Kidney (tissue), 14 donors: ENCODE data around the gene GXYLT2. TPM values are rescaled to one million over a fixed set of nuclear protein-coding genes. Genes with fewer than 3 reads are reported as not detected.

ENCODE experiments used
- DNase-seq, 5 donors: peaks; one replicate each; pipeline ENCODE4 v3.0.0-alpha.2; 2013 to 2020
- FAIRE-seq: peaks from 2 replicates; lab custom pipeline; 2012; peaks lifted over from hg19 to GRCh38; lab: Jason Lieb, UNC
- H3K27ac ChIP-seq, 2 donors: one replicate each; pipeline ENCODE4 v1.7.0; 2013; ENCODE audit warnings: low read depth in 2 of 2, low read length in 2 of 2, inconsistent platforms in 1 of 2
- H3K27me3 ChIP-seq: one replicate; pipeline ENCODE4 v1.7.1; 2013; ENCODE audit warnings: low read length, inconsistent platforms; ENCODE audit not compliant: control insufficient read depth, insufficient read depth
- H3K36me3 ChIP-seq, 3 donors: one replicate each; pipeline versions ENCODE4 v1.7.0 to v1.7.1; 2013; ENCODE audit warnings: low read length in 3 of 3, control low read depth in 1 of 3, inconsistent platforms in 1 of 3; ENCODE audit not compliant: insufficient read depth in 3 of 3, control insufficient read depth in 2 of 3
- H3K4me1 ChIP-seq, 3 donors: one replicate each; pipeline versions ENCODE4 v1.7.0 to v1.7.1; 2013; ENCODE audit warnings: low read length in 3 of 3, inconsistent platforms in 1 of 3, low read depth in 1 of 3; ENCODE audit not compliant: control insufficient read depth in 2 of 3, insufficient read depth in 2 of 3
- H3K4me3 ChIP-seq, 3 donors: one replicate each; pipeline versions ENCODE4 v1.7.0 to v1.8.1; 2013; ENCODE audit warnings: low read length in 3 of 3, control low read depth in 1 of 3, inconsistent platforms in 1 of 3
- H3K9ac ChIP-seq, 3 donors: one replicate each; pipeline versions ENCODE4 v1.7.0 to v1.7.1; 2013; ENCODE audit warnings: low read length in 3 of 3, control low read depth in 1 of 3, inconsistent platforms in 1 of 3
- H3K9me3 ChIP-seq, 3 donors: one replicate each; pipeline versions ENCODE4 v1.7.0 to v1.7.1; 2013; ENCODE audit warnings: low read length in 3 of 3, control low read depth in 1 of 3, inconsistent platforms in 1 of 3; ENCODE audit not compliant: control insufficient read depth in 2 of 3, insufficient read depth in 1 of 3
- intact Hi-C: fragments of 100-400 bp; cut with DNase I; formaldehyde crosslinking; loops from one replicate; pipeline ENCODE4 v1.11.1; 2022
- polyA plus RNA-seq: library from polyadenylated mRNA; stranded (reverse); fragments of 350-450 nt; fragmentation: Illumina TruSeq; extraction: RNeasy Lipid Tissue Mini Kit (QIAGEN cat#74804); gene quantifications from one replicate; pipeline ENCODE4 v1.2.3, GENCODE V29; 2014; ENCODE audit warnings: low read depth, low replicate concordance; ENCODE audit not compliant: insufficient read depth
- total RNA-seq: library from RNA; stranded (reverse); fragmentation: NEBNext Ultra II Directional; extraction: Animal tissue kit (Norgen Biotek cat#: 25700); gene quantifications from one replicate; pipeline ENCODE4 v1.2.1, GENCODE V29; 2021
- TF ChIP-seq, protein P1 (sequence below): IDR thresholded peaks from 3 replicates; pipeline ENCODE4 v1.5.1; 2012; ENCODE audit warnings: mild to moderate bottlenecking, moderate library complexity, borderline replicate concordance; ENCODE audit not compliant: insufficient read depth; ENCODE audit errors: extremely low read depth
- donor health status: control.
- donor health status: control.
- donor health status: control.
- donor health status: control.
- donor health status: control.
- donor health status: DM: yes; HTN: yes; CAD: no.
- donor health status: Normal renal cell carcinoma (clear cell type).

GXYLT2 gene
- total and polyA plus RNA-seq, 2 donors from 2014 or later = 0.39 to 3.8 TPM

- H3K4me1 ChIP-seq = no peaks in the 10 kb centered on the region
- intact Hi-C loops = no loop called here
- no peak for DNase-seq
- FAIRE-seq = no peak
- H3K4me3 ChIP-seq = no peak overlapping the region
- no peaks in the 10 kb centered on the region for H3K27me3 ChIP-seq
- no peak overlapping the region for H3K9ac ChIP-seq
- no peaks in the 10 kb centered on the region for H3K9me3 ChIP-seq
- no peaks in the 10 kb centered on the region for H3K36me3 ChIP-seq
- H3K27ac ChIP-seq = no peak overlapping the region
- TF ChIP-seq, protein P1, sequence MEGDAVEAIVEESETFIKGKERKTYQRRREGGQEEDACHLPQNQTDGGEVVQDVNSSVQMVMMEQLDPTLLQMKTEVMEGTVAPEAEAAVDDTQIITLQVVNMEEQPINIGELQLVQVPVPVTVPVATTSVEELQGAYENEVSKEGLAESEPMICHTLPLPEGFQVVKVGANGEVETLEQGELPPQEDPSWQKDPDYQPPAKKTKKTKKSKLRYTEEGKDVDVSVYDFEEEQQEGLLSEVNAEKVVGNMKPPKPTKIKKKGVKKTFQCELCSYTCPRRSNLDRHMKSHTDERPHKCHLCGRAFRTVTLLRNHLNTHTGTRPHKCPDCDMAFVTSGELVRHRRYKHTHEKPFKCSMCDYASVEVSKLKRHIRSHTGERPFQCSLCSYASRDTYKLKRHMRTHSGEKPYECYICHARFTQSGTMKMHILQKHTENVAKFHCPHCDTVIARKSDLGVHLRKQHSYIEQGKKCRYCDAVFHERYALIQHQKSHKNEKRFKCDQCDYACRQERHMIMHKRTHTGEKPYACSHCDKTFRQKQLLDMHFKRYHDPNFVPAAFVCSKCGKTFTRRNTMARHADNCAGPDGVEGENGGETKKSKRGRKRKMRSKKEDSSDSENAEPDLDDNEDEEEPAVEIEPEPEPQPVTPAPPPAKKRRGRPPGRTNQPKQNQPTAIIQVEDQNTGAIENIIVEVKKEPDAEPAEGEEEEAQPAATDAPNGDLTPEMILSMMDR = no peak
These were observed 26.5 kb downstream of the GXYLT2 start for GRCh38 chr3:72914383-72914782.

- no peaks in the 10 kb centered on the region for H3K4me1 ChIP-seq
- FAIRE-seq (no peak), DNase-seq (no peak)
- TF ChIP-seq, protein P1 = no peak
- H3K4me3 ChIP-seq = no peak overlapping the region
- H3K27me3 ChIP-seq = no peaks in the 10 kb centered on the region
- intact Hi-C loops = no loop called here
- no peaks in the 10 kb centered on the region for H3K36me3 ChIP-seq
- no peaks in the 10 kb centered on the region for H3K9me3 ChIP-seq
- no peak overlapping the region for H3K9ac ChIP-seq
- no peak overlapping the region for H3K27ac ChIP-seq
These were observed 28.4 kb downstream of the GXYLT2 start for GRCh38 chr3:72916250-72916649.

DNA sequence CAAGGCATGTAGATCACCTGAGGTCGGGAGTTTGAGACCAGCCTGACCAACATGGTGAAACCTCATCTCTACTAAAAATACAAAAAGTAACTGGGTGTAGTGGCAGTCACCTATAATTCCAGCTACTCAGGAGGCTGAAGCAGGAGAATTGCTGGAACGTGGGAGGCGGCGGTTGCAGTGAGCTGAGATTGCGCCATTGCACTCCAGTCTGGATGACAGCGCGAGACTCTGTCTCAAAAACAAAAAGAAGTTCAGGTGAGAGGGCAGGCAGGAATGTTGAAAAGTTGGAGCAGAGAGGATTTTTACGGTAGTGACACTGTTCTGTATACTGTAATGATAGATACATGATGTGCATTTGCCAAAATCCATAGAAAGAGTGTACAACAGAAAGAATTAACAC lies 31.7 kb downstream of the GXYLT2 start:
- no peak for FAIRE-seq

More for the DNA sequence above, 31.7 kb downstream of the GXYLT2 start:
- Histone ChIP-seq H3K27me3 (no peaks in the 10 kb centered on the region), H3K9ac (no peak overlapping the region), H3K27ac (no peak overlapping the region), H3K4me3 (no peak overlapping the region), H3K4me1 (no peaks in the 10 kb centered on the region), H3K36me3 (no peaks in the 10 kb centered on the region), H3K9me3 (no peaks in the 10 kb centered on the region)
- DNase-seq = no peak
- intact Hi-C loops = no loop called here
- TF ChIP-seq, protein P1 = no peak
